Panc1 (cell line): ENCODE results near the gene SPTA1.

Experiments used
- POLR2AphosphoS5 ChIP-seq: IDR thresholded peaks from 2 replicates; pipeline ENCODE4 v1.6.1; 2012; ENCODE audit warnings: mild to moderate bottlenecking, low read depth, low read length, moderate library complexity
- SIN3A ChIP-seq: IDR thresholded peaks from 2 replicates; pipeline ENCODE4 v1.6.1; 2012; ENCODE audit warnings: low read depth, mild to moderate bottlenecking, low read length, moderate library complexity, borderline replicate concordance; ENCODE audit not compliant: insufficient read depth
- TCF7L2 ChIP-seq: IDR thresholded peaks from 2 replicates; pipeline ENCODE4 v1.6.1; 2011; ENCODE audit warnings: mild to moderate bottlenecking, low read depth, low read length, inconsistent platforms
- TF ChIP-seq, protein P1 (sequence below): fragments of 450-650 bp; IDR thresholded peaks from 2 replicates; pipeline ENCODE4 v1.5.1; 2017; ENCODE audit warnings: mild to moderate bottlenecking
- TF ChIP-seq, protein P2 (sequence below), 2 experiments: IDR thresholded peaks; 2 replicates each; pipeline ENCODE4 v1.6.1; 2011 to 2012; ENCODE audit warnings: low read depth in 2 of 2, control low read depth in 1 of 2, low read length in 1 of 2, mild to moderate bottlenecking in 1 of 2, moderate library complexity in 1 of 2; ENCODE audit not compliant: insufficient read depth in 1 of 2

DNA sequence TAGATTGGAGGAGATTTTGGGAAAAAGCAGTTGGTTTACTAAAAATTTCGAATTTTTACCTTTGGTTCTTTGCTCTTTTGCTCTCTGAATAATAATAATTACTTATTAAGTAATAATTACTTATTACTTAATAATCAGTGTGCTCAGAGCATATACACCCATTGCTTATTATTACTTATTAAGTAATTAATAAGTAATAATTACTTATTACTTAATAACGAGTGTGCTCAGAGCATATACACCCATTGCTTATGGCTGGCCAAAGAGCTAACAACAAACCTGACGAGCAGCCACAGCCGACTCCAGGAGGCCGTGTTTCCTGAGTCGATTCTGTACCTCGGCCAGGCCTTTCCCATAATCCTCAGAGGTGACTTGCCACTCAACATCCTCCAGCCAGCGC, 20.5 kb downstream of the SPTA1 start:
- no peak for TF ChIP-seq SIN3A
- TF ChIP-seq, protein P1, sequence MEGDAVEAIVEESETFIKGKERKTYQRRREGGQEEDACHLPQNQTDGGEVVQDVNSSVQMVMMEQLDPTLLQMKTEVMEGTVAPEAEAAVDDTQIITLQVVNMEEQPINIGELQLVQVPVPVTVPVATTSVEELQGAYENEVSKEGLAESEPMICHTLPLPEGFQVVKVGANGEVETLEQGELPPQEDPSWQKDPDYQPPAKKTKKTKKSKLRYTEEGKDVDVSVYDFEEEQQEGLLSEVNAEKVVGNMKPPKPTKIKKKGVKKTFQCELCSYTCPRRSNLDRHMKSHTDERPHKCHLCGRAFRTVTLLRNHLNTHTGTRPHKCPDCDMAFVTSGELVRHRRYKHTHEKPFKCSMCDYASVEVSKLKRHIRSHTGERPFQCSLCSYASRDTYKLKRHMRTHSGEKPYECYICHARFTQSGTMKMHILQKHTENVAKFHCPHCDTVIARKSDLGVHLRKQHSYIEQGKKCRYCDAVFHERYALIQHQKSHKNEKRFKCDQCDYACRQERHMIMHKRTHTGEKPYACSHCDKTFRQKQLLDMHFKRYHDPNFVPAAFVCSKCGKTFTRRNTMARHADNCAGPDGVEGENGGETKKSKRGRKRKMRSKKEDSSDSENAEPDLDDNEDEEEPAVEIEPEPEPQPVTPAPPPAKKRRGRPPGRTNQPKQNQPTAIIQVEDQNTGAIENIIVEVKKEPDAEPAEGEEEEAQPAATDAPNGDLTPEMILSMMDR = no peak
- TF ChIP-seq, protein P2, sequence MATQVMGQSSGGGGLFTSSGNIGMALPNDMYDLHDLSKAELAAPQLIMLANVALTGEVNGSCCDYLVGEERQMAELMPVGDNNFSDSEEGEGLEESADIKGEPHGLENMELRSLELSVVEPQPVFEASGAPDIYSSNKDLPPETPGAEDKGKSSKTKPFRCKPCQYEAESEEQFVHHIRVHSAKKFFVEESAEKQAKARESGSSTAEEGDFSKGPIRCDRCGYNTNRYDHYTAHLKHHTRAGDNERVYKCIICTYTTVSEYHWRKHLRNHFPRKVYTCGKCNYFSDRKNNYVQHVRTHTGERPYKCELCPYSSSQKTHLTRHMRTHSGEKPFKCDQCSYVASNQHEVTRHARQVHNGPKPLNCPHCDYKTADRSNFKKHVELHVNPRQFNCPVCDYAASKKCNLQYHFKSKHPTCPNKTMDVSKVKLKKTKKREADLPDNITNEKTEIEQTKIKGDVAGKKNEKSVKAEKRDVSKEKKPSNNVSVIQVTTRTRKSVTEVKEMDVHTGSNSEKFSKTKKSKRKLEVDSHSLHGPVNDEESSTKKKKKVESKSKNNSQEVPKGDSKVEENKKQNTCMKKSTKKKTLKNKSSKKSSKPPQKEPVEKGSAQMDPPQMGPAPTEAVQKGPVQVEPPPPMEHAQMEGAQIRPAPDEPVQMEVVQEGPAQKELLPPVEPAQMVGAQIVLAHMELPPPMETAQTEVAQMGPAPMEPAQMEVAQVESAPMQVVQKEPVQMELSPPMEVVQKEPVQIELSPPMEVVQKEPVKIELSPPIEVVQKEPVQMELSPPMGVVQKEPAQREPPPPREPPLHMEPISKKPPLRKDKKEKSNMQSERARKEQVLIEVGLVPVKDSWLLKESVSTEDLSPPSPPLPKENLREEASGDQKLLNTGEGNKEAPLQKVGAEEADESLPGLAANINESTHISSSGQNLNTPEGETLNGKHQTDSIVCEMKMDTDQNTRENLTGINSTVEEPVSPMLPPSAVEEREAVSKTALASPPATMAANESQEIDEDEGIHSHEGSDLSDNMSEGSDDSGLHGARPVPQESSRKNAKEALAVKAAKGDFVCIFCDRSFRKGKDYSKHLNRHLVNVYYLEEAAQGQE (IDR thresholded peaks at IDR 0.05; ENCODE audit: insufficient read depth in 1 of 2, low read depth in 2 of 2, low read length in 1 of 2) = no peak
- no peak for TF ChIP-seq POLR2AphosphoS5
- no peak for TF ChIP-seq TCF7L2
